Hippocampal formation (tissue), 2 donors: ENCODE data around the gene TIPRL.
A peak's percentile ranks its signal among the peaks of the same experiment; 100 is the strongest.

Experiments used
- DNase-seq, 2 donors: peaks; one replicate each; lab custom pipeline; 2025; lab: John Stamatoyannopoulos, UW

Gene TIPRL

DNA sequence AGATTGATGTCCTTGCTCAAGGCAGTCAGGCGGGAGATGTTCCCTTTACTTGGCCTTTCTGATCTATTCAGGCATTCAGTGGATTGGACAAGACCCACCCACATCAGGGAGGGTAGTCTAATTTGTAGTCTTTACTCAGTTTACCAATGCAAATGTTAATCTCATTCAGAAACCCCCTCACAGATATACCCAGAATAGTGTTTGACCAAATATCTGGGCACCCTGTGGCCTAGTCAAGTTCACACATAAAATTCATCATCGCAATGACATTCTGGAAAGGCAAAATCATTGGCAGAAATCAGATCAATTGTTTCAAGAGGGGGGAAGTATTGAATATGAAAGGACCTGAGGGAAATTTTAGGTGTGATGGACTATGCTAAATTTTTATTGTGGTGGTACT is 34.6 kb downstream of the TIPRL start:
- no peak for DNase-seq

DNA sequence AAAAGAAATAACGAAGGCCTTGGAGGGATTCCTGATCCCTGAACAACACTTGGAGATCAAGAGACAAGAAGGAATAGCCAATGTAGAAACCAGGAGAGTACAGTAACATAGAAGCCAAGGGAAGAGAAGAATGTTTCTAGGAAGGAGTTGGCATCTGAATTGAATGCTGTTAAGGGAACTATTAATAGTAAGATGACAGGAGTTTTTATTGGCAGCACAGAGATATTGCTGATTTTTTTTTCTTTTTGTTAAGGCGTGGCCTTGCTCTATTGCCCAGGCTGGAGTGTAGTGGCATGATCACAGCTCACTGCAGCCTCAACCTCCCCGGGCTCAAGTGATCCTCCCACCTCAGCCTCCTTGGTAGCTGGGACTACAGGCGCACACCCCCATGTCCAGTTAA is 37.4 kb downstream of the TIPRL start:
- no peak for DNase-seq

DNA sequence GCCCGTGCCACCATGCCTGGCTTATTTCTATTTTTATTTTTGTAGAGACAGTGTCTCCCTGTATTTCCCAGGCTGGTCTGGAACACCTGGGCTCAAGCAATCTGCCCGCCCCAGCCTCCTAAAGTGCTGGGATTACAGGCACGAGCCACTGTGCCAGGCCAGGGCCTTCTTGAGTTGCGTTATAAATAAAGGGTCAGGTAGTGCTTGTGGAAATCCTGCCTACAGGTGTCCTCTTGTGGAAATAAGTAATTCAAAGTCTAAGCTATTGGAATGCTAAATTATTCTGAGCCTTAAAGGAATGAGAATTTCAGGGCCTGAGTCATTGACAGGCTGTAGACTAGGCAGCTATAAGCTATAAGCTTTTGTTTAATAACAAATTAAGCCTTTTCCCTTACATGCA is 38.9 kb downstream of the TIPRL start:
- no peak for DNase-seq

DNA sequence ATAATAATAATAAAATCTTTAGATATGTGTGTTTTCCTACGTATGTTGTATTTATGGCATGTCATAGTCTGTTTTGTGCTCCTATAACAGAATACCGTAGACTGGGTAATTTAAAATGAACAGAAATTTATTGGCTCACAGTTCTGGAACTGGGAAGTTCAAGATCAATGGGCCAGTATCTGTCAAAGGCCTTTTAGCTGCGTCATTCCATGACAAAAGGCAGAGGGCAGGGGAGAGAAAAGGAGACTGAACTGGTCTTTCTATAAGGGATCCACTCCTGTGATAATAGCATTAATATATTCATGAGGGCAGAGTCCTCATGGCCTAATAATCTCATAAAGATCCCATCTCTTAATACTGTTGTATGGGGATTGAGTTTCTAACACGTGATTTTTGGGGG is 39.9 kb downstream of the TIPRL start:
- DNase-seq, result no peak

DNA sequence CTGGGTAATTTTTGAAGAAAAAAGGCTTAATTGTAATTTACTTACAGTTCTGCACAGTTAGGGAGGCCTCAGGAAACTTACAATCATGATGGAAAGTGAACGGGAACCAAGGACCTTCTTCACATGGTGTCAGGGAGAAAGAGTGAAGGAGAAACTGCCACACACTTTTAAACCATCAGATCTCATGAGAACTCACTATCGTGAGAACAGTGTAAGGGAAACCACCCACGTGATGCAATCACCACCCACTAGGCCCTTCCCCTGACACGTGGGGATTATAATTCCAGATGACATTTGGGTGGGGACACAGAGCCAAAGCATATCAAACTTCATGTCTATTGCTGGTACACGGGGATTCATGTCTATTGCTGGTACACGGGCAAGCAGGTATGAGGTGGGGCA is 41.7 kb downstream of the TIPRL start:
- no peak for DNase-seq

DNA sequence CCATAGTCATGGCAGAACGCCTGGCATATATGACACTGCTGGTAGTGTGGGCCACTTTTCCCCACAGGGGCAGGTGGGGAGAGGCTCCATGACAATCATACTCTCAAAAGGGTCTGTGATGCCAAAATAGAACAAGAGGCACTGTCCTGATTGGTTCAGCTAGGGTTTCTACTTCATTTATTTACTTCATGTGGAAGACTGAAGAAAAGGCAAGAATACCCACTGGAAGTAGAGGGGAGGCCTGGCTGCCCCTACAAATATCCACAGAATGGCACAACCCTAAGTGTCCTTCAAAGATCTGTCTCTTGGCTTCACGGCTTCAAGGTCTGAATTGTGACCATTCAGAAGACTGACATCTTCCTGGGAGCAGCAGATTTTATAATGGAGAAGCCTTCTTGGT is 42.5 kb downstream of the TIPRL start:
- DNase-seq, result no peak

GRCh38 chr1:168223261-168223660 is 44.5 kb downstream of the TIPRL start:
- no peak for DNase-seq

DNA sequence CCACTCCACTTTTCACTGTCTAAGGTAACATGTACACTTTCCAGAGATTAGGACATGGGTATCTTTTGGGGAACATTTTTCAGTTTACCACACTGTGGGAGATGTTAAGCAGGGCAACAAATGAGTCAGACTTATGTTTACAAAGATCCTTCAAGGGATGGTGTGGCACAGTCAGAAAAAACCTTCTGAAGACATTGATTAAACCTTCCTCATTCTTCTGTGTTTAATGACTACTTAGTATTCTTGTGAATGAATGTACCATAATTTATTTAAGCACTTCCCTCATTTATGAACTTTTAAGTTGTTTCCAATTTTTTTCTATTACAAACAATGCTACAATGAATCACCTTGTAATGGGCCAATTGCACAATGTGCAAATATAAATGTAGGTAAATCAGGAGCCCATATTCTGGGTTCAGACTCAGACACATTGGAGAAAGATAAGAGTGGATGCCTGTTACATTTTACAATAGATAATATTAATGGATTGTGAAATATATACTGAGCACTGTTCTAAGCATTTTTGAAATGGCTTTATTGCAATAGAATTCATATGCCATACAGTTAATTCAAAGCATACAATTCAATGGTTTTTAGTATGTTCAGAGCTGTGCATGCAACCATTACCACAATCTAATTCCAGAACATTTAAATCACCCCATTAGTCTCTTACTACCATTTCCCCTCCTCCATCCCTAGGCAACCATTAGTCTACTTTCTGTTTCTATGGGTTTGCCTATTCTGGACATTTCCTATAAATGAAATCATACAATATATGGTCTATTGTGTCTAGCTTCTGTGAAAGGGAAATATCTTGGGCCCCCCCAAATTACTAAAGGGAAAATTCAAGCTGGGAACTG is 45.1 kb downstream of the TIPRL start:
- no peak for DNase-seq

GRCh38 chr1:168224991-168225390 is 46.2 kb downstream of the TIPRL start:
- DNase-seq, result no peak

DNA sequence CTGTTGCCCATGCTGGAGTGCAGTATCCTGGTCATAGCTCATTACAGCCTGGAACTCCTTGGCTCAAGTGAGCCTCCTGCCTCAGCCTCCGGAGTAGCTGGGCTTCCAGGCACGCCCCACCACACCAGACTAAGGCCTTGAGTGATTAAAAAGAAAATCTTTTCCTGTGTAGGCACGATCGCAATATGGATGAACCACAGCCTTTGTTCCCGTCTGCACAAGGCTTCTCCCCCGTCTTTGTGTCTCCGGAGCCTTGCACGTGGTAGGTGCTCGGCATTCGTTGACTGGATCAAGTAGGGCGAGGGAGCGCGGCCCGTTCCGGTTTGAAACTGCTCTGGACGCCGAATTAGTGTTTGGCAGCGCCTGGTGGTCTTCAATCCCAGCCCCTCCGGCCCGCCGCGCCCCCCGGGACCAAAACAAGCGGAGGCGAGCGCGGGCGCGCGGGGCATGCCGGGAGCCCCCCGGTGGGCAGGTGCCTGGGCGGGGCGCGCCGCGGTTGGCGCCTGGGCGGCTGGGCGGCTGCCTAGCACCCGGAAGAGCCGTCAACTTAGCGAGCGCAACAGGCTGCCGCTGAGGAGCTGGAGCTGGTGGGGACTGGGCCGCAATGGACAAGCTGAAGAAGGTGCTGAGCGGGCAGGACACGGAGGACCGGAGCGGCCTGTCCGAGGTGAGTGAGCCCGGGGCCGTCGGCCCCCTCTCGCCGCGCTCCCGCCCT is 46.9 kb downstream of the TIPRL start, which contains the start of gene SFT2D2:
Gene SFT2D2, plus strand, starts transcription at position 529 of the 715 bp plus-strand sequence. Its CDS starts 76 bp downstream, at position 605.
- peak; percentile 58 to 59 for DNase-seq

DNA sequence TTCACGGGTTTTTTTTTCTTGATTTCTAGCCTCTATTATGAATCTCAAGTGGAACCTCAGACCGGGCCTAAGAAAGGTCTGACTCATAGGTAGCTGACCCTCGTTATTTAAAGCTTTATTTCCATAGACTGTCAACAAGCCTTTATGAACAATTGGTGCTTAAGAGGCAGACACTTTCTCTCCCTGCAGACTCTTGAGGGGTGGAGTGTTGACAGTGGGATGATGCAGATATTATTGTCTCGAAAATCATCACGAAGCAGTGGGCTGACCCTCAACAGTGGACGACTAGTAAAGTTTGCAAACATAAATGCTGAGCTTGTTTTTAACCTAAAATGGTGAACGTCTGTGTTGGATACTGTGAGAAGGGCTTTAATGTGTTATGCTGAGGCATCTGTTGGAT is 48.9 kb downstream of the TIPRL start:
- DNase-seq, result no peak

GRCh38 chr1:168229893-168230292 is 51.1 kb downstream of the TIPRL start:
- DNase-seq, result no peak

DNA sequence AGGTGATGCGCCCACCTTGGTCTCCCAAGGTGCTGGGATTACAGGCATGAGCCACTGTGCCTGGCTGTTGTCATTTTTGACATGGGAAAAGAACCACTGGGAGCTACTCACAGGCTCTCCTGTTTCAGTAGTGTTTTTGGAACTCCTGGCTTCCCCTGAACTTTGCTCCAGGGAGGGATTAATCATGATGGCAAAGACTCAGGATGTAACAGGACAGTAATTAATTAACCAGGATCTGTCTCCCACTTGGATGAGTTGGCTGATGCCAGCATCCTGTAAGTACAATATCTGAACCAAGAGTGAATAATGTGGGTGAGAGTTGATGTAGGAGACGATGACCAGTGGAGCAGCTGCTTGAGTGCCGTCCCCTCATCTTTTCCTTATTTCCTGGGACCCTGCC is 51.9 kb downstream of the TIPRL start:
- DNase-seq, result no peak

GRCh38 chr1:168234846-168235547 is 56.2 kb downstream of the TIPRL start:
- DNase-seq, result no peak

GRCh38 chr1:168235548-168235885 is 56.8 kb downstream of the TIPRL start:
- no peak for DNase-seq

- DNase-seq, result no peak
Observed at GRCh38 chr1:168235937-168236336, 57.2 kb downstream of the TIPRL start.

- peak in 1 of 2 donors; percentile 66 for DNase-seq
Observed at GRCh38 chr1:168236836-168237611, 58.3 kb downstream of the TIPRL start.

DNA sequence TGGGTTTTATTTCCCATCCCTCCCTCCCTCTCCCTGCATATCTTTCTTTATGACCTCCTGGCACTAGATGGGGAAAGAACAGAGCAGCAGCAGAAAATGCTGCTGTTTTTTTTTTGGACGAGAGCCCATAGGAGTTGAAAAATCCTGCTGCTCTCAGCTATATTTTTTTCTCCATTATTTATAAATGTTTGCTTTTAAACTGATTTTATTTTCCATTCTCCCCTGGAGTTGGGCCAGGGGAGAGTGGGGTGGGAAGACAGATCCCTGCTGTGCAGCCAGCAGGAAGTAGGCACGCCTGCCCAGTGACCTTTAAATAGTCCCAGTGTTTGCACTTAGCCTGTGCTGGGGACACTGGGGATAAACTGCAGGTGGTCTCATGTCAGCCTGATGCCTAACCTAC is 64.4 kb downstream of the TIPRL start:
- DNase-seq, result no peak

DNA sequence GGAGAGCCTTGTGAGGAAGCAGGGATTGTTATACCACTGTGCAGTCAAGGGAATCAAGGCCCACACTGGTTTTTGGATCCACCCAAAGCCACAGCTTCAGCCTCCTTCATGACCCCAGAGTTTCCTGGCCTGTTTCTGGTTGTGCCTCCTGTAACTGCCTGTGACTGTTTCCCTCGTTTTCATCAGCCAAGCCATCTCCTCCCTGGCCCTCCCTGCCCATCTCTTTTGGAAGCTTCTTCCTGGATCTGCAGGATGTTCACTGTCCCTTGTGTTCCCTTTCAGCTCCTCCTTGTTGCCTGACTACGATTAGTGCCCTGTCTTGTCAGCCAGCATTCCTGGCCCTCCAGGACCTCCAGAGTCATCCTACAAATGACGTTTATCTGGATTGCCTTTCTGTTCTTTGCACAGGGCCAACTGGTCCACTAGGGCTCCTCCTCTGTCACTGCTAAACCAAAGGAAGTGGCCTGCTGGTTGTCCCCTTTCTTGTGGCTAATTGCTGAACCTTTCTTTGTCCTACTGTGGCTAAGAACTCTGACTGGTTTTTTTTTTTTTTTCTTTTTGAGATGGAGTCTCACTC is 65.0 kb downstream of the TIPRL start:
- no peak for DNase-seq

DNA sequence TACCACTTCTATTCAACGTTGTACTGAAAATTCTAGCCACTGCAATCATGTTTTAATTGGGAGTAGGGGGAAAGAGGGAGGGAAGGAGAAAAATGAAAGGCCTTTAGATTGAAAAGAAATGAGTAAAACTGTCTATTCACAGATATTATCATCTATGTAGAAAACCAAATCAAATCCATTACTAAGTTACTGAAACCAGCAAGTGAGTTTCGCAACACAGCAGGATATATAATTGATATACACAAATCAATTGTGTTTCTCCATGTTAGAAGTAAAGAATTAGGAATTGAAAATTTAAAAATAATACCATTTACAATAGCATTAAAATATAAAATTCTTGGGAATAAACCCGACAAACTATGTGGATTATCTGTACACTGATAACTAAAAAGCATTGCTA is 66.3 kb downstream of the TIPRL start:
- no peak for DNase-seq

GRCh38 chr1:168246506-168246905 is 67.7 kb downstream of the TIPRL start:
- peak in 1 of 2 donors; percentile 57 for DNase-seq
